Esophagus squamous epithelium (tissue), 5 donors: ENCODE data around the gene ITPR2. TPM values are rescaled to one million over a fixed set of nuclear protein-coding genes. Genes with fewer than 3 reads are reported as not detected.
"Not testable (repeated sequence)": the region's sequence is repeated elsewhere in the genome, so short reads cannot be mapped to it uniquely, and the experiment has no call there.

ENCODE experiments used
- DNase-seq: peaks from one replicate; lab custom pipeline; 2025; lab: John Stamatoyannopoulos, UW
- H3K27ac ChIP-seq, 4 donors: fragments of 200-600 bp; sonication (generic); one replicate each; pipeline ENCODE4 v1.5.1; 2016 to 2019; ENCODE audit warnings: mild to moderate bottlenecking in 1 of 4
- H3K27me3 ChIP-seq, 4 donors: fragments of 200-600 bp; sonication (generic); 1 replicate in 3 of 4; 2 replicates in 1 of 4; pipeline versions ENCODE4 v1.5.1 to v1.6.0; 2017 to 2021; ENCODE audit warnings: antibody characterized with exemption in 1 of 4
- H3K36me3 ChIP-seq, 3 donors: fragments of 200-600 bp; sonication (generic); one replicate each; pipeline ENCODE4 v1.5.1; 2016 to 2019
- H3K4me1 ChIP-seq, 3 donors: fragments of 200-600 bp; sonication (generic); one replicate each; pipeline ENCODE4 v1.5.1; 2017 to 2019
- H3K4me3 ChIP-seq, 4 donors: fragments of 200-600 bp; sonication (generic); 1 replicate in 3 of 4; 2 replicates in 1 of 4; pipeline ENCODE4 v1.5.1; 2016 to 2019; ENCODE audit warnings: mild to moderate bottlenecking in 2 of 4, moderate library complexity in 1 of 4
- H3K9me3 ChIP-seq, 3 donors: fragments of 200-600 bp; sonication (generic); one replicate each; pipeline ENCODE4 v1.5.1; 2016 to 2019
- POLR2A ChIP-seq, 4 donors: fragments of 450-650 bp; IDR thresholded peaks; one replicate each; pipeline ENCODE4 v1.6.1; 2017; ENCODE audit warnings: antibody characterized with exemption in 4 of 4, mild to moderate bottlenecking in 4 of 4, moderate library complexity in 3 of 4
- WGBS, 2 donors: methylation state at CpG; one replicate each; pipeline ENCODE4 v1.1.5; 2018; 5-methylcytosine and 5-hydroxymethylcytosine counted together
- intact Hi-C: fragments of 100-400 bp; cut with DNase I; formaldehyde crosslinking; loops from one replicate; pipeline ENCODE4 v1.15.0; 2022
- total RNA-seq, 4 donors: library from RNA; depleted of rRNA; stranded (reverse); fragments of >200 nt; gene quantifications; one replicate each; pipeline ENCODE4 v1.1.0, GENCODE V29; 2016
- TF ChIP-seq, protein P1 (sequence below), 6 experiments: fragments of 450-650 bp in 4 of 6; fragments of 200-600 bp in 2 of 6; sonication (generic) in 2 of 6; IDR thresholded peaks; one replicate each; pipeline ENCODE4 v1.5.1; 2016 to 2019; ENCODE audit warnings: antibody characterized with exemption in 6 of 6, mild to moderate bottlenecking in 4 of 6, moderate library complexity in 4 of 6
- donor health status: DM: yes; HTN: yes; CAD: no.

Gene ITPR2
- total RNA-seq, 4 donors from 2014 or later, result 30.7 to 49.3 (median 37.6) TPM

DNA sequence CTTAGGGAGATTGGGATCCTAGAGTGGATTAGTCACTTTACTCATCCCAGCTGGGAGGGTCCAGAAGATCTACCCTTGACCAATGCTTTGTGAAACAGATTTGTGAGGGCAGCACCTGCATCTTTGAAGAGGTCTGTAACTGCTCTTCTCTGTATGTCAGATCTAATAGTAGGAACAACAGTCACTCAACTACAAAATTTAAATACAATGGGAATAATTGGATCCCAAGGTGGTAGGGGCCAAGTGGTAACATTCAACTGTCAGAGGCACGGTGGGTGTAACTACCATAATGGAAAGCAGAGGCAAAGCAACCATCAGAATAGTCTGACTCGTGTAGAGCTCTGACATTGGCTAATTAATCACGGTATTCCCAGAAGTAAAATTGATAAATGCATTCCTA lies 55.8 kb downstream of the ITPR2 start:
- DNase-seq, result no peak
- intact Hi-C loops, result no loop called here
- H3K4me3 ChIP-seq, result no peak overlapping the region
- no peaks in the 10 kb centered on the region for H3K27me3 ChIP-seq
- 66 to 97% methylated on average over 3 of the region's 3 CpGs for WGBS, 2 donors
- H3K4me1 ChIP-seq, result peaks cover 0 to 10% (median 0%) of the 10 kb centered on the region in 3 donors
- TF ChIP-seq POLR2A (IDR thresholded peaks at IDR 0.05), result no peak
- H3K27ac ChIP-seq, result no peak overlapping the region
- peaks cover 0 to 44% (median 3%) of the 10 kb centered on the region in 3 donors for H3K36me3 ChIP-seq
- peaks cover 0 to 24% (median 9%) of the 10 kb centered on the region in 3 donors for H3K9me3 ChIP-seq

DNA sequence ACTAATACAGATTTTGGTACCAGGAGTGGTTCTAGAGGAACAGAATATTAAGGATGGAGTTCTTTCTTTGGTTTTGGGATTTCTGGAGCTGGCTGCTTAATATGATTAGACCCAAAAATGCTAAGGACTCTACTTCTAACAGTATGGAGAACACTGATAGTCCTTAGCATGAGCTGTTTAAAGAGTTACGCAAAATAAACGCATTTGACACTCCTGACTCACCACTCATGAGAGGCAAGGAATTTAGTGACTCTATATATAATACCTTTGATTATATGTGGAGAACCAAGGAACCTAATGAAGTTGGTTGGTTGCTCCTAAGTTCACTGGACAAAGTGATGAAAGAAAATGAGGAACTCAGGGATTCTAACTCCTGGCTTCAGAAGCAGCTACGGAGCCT lies 57.0 kb downstream of the ITPR2 start:
- Histone ChIP-seq H3K9me3 (peaks cover 0 to 24% (median 9%) of the 10 kb centered on the region in 3 donors), H3K36me3 (peaks cover 0 to 44% (median 3%) of the 10 kb centered on the region in 3 donors)
- intact Hi-C loops, H3K4me1 ChIP-seq, H3K4me3 ChIP-seq, H3K27ac ChIP-seq, DNase-seq, H3K27me3 ChIP-seq: not testable (repeated sequence)
- 85 to 90% methylated on average over 3 of the region's 3 CpGs for WGBS, 2 donors

DNA sequence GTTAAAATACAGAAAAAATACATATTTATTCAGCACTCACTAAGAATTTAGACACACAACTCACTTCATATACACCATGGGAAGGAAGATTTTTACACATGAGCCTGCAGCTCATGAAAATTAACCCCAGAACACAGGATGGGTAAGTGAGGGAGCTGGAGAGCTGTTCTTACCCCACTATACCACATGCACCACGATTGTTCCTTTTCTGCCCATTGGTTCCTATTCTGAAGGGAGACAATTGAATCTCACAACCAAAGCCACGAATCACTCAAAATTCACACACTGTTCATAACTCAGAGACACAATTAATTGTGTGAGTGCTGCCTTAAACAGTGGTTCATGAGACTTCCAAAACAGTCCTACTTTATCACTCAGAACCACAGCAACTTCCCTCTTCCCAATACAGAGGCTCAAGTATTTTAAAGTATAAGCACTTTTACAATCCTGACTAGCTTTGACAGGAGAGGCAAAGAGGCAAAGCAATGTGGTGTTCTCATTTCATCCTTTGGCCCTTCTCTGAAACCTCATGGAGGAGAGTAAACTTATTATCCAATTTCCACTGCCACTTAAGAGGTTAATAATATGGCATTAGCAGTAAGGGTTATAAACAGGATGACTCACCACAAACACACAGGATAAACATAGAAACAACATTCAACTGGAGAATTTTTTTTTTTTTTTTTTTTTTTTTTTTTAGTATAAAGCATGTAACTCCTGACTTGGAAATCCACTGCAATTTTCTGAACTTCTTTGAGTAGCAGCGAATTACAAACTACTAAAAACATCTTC lies 59.5 kb downstream of the ITPR2 start:
- 68 to 89% methylated on average over 2 to 3 of the region's 3 CpGs for WGBS, 2 donors
- Histone ChIP-seq H3K9me3 (peaks cover 0 to 21% (median 9%) of the 10 kb centered on the region in 3 donors), H3K36me3 (peaks cover 0 to 23% (median 3%) of the 10 kb centered on the region in 3 donors), H3K27ac (no peak overlapping the region), H3K4me1 (no peaks in the 10 kb centered on the region), H3K27me3 (no peaks in the 10 kb centered on the region), H3K4me3 (no peak overlapping the region)
- no peak for DNase-seq
- intact Hi-C loops, result no loop called here
- TF ChIP-seq, protein P1, sequence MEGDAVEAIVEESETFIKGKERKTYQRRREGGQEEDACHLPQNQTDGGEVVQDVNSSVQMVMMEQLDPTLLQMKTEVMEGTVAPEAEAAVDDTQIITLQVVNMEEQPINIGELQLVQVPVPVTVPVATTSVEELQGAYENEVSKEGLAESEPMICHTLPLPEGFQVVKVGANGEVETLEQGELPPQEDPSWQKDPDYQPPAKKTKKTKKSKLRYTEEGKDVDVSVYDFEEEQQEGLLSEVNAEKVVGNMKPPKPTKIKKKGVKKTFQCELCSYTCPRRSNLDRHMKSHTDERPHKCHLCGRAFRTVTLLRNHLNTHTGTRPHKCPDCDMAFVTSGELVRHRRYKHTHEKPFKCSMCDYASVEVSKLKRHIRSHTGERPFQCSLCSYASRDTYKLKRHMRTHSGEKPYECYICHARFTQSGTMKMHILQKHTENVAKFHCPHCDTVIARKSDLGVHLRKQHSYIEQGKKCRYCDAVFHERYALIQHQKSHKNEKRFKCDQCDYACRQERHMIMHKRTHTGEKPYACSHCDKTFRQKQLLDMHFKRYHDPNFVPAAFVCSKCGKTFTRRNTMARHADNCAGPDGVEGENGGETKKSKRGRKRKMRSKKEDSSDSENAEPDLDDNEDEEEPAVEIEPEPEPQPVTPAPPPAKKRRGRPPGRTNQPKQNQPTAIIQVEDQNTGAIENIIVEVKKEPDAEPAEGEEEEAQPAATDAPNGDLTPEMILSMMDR (IDR thresholded peaks at IDR 0.05), result no peak
- TF ChIP-seq POLR2A (IDR thresholded peaks at IDR 0.05), result no peak

DNA sequence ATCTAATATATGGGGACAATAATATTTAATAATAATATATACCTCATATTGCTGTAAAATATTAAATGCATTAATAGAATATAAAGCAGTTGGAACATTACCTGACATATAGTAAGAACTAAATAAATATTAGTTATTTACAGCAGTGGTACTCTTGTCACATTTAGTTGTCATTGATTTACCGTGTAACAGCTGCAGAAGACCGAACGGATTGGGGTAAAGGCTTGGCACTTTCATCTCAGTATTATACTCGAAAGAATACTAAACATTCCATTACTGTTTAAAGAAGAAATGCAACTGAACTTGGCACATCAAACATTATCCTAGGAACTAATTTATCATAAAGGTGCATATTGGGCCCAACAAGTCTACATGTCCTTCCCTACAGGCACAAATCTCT lies 61.1 kb downstream of the ITPR2 start:
- Histone ChIP-seq H3K4me3 (no peak overlapping the region), H3K36me3 (peaks cover 0 to 9% (median 0%) of the 10 kb centered on the region in 3 donors), H3K27me3 (no peaks in the 10 kb centered on the region), H3K27ac (no peak overlapping the region), H3K4me1 (no peaks in the 10 kb centered on the region), H3K9me3 (peaks cover 0 to 5% (median 3%) of the 10 kb centered on the region in 3 donors)
- intact Hi-C loops, result no loop called here
- WGBS, 2 donors, result 87 to 97% methylated on average over 4 of the region's 4 CpGs
- TF ChIP-seq, protein P1 (IDR thresholded peaks at IDR 0.05), result no peak
- TF ChIP-seq POLR2A (IDR thresholded peaks at IDR 0.05), result no peak
- no peak for DNase-seq

DNA sequence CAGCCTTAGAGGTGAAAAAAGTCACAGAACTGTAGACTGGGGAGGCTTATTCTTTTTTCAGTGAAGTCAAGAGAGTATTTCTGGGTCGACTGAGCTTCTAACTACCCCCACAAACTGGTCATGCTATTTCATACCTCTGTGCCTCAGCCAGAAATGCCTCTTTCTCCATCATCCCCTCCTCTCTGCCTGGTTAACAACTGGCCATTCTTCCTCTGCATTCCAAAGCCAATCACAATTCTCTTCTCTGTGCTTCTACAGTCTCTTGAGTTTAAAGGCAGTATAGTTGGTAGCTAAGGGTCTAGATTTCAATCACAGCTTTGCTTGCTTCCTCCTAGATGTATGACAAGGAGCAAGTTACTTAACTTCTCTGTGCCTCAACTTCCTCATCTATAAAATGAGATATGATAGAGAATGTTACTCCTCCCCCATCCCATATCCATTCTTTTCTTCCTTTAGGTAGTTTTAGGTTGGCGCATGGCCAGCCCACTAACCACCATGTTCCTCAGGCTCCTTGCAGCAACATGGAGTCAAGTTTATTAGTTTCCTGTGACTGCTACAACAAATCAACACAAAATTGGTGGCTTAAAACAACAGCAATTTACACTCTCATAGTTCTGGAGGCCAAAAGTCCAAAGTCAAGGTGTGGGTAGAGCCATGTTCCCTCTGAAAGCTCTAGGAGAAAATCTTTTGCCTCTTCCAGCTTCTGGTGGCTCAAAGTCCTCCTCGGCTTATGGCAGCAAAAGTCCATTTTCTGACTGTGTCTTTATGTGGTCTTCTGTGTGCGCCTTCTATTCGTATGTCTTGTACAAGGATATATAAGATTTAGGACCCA lies 62.5 kb downstream of the ITPR2 start:
- Histone ChIP-seq H3K4me3 (no peak overlapping the region), H3K9me3 (no peaks in the 10 kb centered on the region), H3K27me3 (no peaks in the 10 kb centered on the region), H3K27ac (no peak overlapping the region), H3K36me3 (no peaks in the 10 kb centered on the region), H3K4me1 (no peaks in the 10 kb centered on the region)
- intact Hi-C loops, result no loop called here
- TF ChIP-seq, protein P1 (IDR thresholded peaks at IDR 0.05), result no peak
- TF ChIP-seq POLR2A (IDR thresholded peaks at IDR 0.05), result no peak
- DNase-seq, result no peak
- WGBS, 2 donors, result 94 to 96% methylated on average over 5 of the region's 5 CpGs

DNA sequence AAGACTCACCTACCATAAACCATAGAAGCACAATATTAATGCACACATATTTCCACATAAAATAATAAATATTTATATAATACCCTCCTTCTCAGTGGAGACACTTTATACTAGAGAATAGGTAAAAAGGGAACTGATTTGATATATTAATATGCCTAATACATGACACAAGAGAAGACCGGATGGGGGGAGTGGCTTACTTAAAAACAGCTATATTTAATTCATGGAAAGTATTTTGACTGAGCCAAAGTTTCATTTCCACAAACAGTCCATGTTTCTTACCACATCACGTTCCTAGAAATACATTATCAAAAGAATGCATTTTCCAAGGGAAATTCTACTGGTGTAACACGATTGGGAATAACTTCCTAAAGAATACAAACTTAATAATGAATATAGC lies 63.4 kb downstream of the ITPR2 start:
- Histone ChIP-seq H3K27me3 (no peaks in the 10 kb centered on the region), H3K4me1 (no peaks in the 10 kb centered on the region), H3K36me3 (no peaks in the 10 kb centered on the region), H3K4me3 (no peak overlapping the region), H3K27ac (no peak overlapping the region), H3K9me3 (no peaks in the 10 kb centered on the region)
- no peak for DNase-seq
- WGBS, 2 donors, result 40 to 74% methylated on average over 3 of the region's 3 CpGs
- TF ChIP-seq, protein P1 (IDR thresholded peaks at IDR 0.05), result no peak
- TF ChIP-seq POLR2A (IDR thresholded peaks at IDR 0.05), result no peak
- intact Hi-C loops, result no loop called here
